ENCODE measurements around the gene PRKCH.

DNA sequence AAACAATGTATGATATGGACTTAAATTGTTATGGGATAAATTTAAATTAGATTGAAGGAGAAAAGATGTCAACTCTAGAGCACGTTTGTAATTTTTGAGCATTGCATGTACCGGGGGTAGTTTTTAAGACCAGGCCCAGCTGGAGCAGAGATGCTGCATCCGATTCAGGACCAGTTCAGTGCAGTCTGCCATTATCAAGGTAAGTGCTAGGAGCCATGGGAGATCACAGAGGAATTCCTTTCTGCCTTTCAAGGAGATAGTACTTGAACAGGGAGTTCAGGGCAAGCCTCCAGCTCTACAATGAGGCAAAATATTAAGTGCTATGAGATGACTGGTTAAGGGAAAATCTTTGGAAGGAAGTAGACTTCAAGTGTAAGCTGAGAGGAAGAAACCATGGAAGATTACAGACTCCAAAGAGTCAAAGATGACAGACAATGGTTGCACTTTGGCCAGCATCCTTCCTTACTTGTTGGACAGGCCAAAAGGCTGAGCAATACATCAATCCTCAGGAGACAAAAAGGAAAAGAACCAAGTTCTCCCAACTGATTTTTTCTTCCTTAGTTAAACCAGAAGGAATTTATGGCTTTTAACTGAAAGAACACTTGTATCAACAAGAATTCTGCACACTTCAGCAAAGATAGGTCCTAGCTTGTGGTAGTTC is 260.7 kb downstream of the PRKCH start:
- TF ChIP-seq ETV1 (tag; conservative IDR thresholded peaks at IDR 0.05; ENCODE audit: low read depth): no peak
- TF ChIP-seq, protein P1, sequence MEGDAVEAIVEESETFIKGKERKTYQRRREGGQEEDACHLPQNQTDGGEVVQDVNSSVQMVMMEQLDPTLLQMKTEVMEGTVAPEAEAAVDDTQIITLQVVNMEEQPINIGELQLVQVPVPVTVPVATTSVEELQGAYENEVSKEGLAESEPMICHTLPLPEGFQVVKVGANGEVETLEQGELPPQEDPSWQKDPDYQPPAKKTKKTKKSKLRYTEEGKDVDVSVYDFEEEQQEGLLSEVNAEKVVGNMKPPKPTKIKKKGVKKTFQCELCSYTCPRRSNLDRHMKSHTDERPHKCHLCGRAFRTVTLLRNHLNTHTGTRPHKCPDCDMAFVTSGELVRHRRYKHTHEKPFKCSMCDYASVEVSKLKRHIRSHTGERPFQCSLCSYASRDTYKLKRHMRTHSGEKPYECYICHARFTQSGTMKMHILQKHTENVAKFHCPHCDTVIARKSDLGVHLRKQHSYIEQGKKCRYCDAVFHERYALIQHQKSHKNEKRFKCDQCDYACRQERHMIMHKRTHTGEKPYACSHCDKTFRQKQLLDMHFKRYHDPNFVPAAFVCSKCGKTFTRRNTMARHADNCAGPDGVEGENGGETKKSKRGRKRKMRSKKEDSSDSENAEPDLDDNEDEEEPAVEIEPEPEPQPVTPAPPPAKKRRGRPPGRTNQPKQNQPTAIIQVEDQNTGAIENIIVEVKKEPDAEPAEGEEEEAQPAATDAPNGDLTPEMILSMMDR (IDR thresholded peaks at IDR 0.05 in 2 of 3, conservative IDR thresholded peaks at IDR 0.05 in 1 of 3; ENCODE audit: insufficient read depth in 2 of 3, low read depth in 1 of 3, low read length in 3 of 3): no peak
- TF ChIP-seq ZNF274 (IDR thresholded peaks at IDR 0.05; ENCODE audit: borderline replicate concordance, low read depth, low read length): no peak
- TF ChIP-seq, protein P2, sequence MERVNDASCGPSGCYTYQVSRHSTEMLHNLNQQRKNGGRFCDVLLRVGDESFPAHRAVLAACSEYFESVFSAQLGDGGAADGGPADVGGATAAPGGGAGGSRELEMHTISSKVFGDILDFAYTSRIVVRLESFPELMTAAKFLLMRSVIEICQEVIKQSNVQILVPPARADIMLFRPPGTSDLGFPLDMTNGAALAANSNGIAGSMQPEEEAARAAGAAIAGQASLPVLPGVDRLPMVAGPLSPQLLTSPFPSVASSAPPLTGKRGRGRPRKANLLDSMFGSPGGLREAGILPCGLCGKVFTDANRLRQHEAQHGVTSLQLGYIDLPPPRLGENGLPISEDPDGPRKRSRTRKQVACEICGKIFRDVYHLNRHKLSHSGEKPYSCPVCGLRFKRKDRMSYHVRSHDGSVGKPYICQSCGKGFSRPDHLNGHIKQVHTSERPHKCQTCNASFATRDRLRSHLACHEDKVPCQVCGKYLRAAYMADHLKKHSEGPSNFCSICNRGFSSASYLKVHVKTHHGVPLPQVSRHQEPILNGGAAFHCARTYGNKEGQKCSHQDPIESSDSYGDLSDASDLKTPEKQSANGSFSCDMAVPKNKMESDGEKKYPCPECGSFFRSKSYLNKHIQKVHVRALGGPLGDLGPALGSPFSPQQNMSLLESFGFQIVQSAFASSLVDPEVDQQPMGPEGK (CRISPR knock-in tag; IDR thresholded peaks at IDR 0.05; ENCODE audit: borderline replicate concordance): no peak
- TF ChIP-seq TSC22D4 (tag; IDR thresholded peaks at IDR 0.05): no peak
- TF ChIP-seq ZBTB8A (IDR thresholded peaks at IDR 0.05; ENCODE audit: partially characterized antibody): no peak
- no peak for TF ChIP-seq ESRRA (IDR thresholded peaks at IDR 0.05; ENCODE audit: borderline replicate concordance, low read depth)
- TF ChIP-seq NFYB (IDR thresholded peaks at IDR 0.05; ENCODE audit: extremely low read depth, insufficient read length): no peak
- TF ChIP-seq, protein P3, sequence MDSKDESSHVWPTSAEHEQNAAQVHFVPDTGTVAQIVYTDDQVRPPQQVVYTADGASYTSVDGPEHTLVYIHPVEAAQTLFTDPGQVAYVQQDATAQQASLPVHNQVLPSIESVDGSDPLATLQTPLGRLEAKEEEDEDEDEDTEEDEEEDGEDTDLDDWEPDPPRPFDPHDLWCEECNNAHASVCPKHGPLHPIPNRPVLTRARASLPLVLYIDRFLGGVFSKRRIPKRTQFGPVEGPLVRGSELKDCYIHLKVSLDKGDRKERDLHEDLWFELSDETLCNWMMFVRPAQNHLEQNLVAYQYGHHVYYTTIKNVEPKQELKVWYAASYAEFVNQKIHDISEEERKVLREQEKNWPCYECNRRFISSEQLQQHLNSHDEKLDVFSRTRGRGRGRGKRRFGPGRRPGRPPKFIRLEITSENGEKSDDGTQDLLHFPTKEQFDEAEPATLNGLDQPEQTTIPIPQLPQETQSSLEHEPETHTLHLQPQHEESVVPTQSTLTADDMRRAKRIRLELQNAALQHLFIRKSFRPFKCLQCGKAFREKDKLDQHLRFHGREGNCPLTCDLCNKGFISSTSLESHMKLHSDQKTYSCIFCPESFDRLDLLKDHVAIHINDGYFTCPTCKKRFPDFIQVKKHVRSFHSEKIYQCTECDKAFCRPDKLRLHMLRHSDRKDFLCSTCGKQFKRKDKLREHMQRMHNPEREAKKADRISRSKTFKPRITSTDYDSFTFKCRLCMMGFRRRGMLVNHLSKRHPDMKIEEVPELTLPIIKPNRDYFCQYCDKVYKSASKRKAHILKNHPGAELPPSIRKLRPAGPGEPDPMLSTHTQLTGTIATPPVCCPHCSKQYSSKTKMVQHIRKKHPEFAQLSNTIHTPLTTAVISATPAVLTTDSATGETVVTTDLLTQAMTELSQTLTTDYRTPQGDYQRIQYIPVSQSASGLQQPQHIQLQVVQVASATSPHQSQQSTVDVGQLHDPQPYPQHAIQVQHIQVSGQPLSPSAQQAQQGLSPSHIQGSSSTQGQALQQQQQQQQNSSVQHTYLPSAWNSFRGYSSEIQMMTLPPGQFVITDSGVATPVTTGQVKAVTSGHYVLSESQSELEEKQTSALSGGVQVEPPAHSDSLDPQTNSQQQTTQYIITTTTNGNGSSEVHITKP (IDR thresholded peaks at IDR 0.05; ENCODE audit: partially characterized antibody): no peak
- no peak for TF ChIP-seq GATA2 (CRISPR knock-in tag; IDR thresholded peaks at IDR 0.05)
- TF ChIP-seq CREB1 (IDR thresholded peaks at IDR 0.05): no peak
- no peak for TF ChIP-seq CREB1 (CRISPR knock-in tag; IDR thresholded peaks at IDR 0.05)
- TF ChIP-seq TCF7L2 (IDR thresholded peaks at IDR 0.05; ENCODE audit: low read depth, low read length): no peak
- TF ChIP-seq ZNF175 (CRISPR knock-in tag; IDR thresholded peaks at IDR 0.05; ENCODE audit: low read depth): no peak
